HG03025 (cell line): ENCODE data around the gene GPER1.

ENCODE experiments used
- ATAC-seq: cut with Tn5 transposase; IDR thresholded peaks from one replicate; pipeline ENCODE4 v1.9.1; 2021; ENCODE audit warnings: mild to moderate bottlenecking, moderate library complexity; ENCODE audit not compliant: unreplicated experiment, low FRiP score

Gene GPER1

DNA sequence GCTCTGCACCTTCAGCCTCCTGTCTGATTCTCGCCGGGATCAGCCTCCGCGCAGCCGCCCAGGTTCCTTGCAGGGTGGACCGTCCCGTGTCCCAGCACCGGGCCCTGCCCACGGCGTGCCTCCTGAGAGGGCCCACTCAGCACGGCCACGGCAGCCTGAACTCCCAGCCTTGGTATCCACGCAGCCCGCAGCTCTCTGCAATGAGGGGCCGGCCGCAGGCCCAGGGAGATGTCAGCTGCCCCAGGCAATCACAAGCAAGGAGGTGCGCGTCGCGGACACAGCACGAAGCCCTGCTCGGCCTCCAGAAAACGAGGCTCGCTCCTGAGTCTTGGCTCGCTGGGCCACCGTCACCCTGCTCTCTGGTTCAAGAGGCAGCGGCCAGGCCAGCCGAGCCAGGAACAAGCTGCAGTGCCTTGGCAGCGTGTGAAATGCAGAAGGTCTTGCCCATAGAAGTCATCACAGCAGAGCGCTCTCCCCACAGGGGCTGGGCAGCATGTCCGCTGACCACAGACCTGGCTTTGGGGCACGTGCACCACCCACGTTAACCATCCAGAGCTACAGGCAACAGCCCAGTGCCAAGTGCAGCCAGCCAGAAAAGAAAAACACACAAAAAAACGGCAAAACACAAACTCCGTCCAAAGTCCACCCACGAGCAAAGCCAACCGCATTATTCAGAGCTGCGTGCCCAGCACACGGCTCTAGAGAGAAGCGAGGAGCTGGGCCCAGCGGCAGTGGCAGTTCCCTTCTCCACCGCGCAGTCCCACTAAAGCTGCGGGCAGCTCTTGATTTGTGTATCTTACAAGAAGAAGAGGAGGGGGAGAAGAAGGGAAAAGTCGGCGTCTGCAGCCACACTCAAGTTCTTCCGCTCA lies 13.9 kb downstream of the GPER1 start:
- ATAC-seq: no peak

DNA sequence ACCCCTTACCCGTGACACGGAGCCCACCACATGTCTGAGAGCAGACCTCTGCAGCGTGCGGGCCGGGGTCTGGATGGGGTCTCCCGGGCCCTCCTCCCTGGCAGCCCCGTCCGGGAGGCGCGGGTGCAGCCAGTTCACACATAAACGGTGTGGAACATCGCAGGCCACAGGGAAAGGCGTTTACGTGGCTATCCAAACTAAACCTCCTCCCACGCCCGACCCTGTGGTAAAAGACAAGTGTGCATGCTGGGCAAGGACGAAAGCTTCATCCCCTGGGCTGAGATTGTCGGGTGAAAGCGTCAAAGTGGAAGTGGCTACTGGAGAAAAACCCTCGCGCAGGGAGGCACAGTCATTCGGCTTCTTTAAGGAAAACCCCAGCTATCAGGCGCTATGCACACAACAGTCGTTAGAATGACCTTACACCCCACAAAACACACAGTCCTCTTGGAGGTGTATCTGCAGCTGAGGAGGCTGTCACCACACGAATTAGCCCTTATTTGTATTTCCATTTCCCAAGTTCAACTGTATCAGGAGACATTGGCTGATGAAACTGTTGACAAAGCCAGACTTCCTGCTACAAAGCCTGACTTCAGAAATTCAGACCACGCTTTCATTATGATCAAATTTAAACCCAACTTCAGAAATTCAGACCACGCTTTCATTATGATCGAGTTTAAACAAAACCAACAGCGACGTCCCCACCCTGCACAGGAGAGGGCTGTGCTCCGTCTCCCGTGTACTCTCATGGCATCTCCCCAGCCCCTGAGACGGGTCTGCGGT lies 15.3 kb downstream of the GPER1 start:
- no peak for ATAC-seq

DNA sequence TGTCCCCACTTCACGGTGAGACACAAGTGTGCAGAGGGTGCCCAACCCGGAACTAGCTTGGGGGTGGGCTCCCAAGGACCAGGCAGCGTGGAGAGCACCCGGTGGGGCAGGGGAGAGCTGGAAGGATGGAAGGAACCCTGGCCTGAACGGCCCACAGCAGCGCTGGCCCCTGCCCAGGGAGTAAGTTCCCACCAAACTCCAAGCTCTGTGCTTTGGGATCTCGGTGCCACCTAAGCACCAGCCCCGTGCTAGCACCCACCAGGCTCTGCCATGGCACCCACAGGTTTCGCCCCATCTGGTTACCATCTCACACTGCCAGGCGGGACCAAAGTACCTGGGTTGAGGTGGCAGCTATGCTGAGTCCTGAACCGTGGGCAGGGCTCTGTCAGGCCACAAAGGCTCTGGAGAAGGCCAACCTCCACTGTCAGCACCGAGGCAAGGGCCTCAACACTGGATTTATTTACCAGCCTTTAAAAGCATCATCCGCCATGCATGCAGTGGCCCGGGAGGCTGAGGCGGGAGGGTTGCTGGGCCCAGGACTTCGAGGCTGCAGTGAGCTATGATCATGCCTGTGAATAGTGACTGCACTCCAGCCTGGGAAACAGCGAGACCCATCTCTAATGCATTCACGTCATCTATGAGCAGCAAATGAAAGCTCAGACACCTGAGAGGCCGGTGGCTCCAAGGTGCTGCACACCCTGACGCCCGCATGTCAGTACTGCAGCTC lies 16.0 kb downstream of the GPER1 start:
- no peak for ATAC-seq

DNA sequence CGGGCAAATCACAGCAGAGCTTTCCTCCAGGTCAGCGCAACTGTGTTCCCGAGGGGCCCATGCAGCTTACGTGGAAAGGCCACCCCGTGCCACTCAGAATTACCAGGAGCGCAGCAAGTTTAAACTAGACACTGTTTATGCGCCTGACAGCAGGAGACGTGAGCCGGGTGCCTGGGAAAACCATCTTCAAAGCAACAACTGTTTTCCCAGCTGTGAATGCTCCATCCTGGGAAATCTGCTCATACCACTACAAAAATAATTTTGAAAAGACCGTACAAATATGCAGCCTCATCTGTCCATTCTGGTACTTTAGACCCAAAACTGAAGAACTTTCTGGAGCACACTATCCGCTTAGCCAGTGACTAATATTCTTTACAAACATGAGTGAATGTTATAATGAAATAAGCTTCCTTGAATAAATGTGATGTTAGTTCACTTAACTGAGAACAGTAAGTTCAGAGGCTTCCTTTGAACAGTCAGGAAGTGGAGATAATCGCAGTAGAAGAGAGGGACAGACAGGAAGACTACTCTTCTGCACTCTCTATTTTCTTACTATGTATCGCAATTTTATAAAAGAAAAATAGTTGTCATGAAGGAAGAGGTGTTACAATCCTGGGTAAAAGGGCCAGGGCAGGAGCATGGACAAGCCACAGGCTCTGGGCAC lies 16.7 kb downstream of the GPER1 start:
- no peak for ATAC-seq

DNA sequence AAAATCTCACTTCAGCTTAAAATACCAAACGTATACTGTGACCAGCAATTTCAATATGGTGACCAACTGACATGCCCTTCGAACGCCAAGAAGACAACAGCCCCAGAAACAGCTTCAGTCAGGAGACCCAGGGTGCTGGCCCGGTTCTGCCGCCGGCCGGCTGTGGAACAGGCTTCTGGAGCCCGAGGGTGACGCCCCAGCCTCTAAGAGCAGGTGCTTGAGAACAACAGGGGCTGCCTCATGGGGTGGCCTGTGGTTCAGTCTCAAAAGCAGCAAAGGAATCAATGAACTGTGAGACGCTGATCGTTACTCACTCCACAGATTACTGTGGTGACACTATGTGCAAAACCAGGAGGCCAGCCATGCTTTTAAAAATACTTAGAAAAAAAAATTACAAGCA lies 17.3 kb downstream of the GPER1 start:
- ATAC-seq: no peak

DNA sequence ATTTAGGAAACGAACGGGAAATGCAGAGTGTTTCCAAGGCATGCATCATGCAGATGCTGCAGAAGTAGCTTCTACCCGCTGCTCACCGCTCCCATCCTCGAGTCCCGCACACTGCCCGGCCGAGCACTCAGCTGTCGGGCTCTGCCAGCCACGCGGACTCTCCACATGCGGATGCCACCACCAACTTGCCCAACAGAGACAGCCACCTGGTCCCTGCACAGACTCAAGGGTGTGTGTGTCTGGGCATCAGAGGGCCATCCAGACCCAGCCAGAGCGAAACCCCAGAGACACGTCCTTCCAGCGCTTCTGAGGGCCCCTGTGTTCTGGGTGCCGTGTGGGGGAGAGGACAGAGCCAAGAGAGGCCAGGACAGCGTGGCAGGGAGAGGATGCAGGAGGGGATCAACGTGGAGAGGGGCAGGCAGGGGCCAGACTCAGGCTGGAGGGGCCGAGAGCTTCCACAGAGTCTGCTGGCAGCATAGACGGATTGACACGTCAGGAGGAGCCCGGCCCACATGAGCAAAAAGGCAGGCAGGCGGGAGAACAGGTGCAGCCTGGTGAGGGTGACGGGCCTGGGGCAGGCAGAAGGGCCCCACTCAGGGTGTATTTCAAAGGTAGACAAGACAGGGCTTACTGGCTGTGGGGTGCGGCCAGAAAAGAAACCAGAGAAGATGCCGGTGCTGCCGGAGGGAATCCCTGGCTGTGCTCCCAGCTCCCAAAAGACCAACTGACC lies 18.3 kb downstream of the GPER1 start:
- no peak for ATAC-seq

DNA sequence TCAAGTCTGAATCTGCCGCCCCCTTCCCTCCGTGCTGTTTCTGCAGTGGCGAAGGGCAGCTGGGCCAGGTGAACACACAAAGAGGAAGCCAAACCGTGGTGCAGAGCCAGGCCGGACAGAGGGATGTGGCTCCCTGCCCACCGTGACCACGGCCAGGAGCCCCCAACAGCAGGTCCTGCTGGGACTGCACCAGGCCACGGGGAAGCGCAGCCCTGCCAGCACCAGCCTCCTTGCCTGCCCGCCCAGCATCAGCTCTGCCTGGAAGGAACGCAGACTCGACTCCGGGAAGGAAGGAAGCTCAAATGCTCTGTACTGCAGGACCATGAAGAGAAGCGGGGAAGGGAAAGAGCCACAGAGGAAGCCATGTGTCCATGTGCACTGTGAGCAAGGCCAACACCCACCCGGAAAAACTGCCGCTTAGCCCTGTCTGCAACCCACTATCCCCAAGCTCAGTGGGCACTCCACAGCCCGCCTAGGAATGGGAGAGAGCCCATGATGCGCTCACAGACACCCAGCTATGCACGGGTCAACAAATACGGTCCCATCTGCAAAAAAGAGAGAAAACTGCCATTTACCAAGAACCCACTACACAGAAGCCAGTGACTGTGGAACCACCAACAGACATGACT lies 19.0 kb downstream of the GPER1 start:
- ATAC-seq: no peak

DNA sequence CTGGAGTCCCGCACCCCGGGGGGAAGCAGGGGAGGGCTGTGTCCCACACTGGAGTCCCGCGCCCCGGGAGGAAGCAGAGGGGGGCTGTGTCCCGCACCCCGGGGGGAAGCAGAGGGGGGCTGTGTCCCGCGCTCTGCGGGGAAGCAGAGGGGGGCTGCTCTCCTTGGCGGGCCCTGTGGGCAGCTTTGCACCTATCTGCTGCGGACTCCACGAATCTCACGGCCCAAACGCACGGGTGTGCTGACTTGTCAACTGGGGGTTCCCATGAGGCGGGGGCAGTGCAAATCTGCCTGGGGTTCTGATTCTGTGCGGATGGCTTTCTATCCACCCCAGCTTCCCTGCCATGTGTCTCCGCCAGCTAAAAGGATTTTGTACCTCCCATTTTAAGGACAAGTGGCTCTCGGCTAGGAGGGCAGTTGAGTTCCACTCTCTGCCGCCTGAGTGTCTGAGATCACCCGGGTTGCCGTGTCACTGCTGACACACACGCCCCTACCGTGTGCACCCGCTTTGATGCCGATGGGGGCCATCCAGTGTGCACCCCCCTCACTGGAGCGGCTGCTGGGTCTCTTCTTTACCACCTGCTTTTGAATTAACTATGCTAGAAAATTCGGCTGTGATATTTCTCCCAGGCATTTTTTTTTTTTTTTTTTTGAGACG lies 20.5 kb downstream of the GPER1 start:
- no peak for ATAC-seq

DNA sequence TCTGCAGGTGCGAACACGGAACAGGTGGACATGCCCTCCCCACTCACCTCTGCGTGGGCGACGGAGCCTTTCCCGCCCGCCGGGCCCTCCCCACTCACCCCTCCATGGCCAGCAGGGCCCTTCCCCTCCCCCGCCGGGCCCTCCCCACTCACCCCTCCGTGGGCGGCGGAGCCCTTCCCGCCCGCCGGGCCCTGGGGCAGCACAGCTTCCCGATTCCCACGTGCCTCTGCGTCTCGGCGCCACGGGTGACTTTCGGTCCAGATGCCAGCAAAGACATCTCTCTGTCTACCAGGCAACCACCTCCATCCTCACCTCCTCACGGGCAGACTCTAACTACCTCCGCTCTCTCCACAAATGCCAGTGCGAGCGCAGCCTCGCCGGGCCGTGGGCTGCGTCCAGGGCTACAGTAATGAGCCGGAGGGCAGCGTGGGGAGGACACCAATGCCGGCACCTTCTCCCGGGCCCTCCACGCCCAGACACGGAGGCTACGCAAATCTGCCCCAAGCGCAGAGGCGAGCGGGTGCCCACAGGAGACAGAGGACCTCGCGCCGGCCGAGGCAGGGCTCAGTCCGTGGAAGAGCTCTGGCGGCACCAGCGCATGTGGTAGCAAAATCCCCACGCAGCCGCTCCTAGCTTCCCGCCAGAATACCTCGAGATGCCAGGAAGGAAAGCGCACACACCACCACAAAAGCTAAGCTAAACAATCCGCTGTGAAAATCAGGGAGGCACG lies 21.8 kb downstream of the GPER1 start:
- ATAC-seq: no peak

DNA sequence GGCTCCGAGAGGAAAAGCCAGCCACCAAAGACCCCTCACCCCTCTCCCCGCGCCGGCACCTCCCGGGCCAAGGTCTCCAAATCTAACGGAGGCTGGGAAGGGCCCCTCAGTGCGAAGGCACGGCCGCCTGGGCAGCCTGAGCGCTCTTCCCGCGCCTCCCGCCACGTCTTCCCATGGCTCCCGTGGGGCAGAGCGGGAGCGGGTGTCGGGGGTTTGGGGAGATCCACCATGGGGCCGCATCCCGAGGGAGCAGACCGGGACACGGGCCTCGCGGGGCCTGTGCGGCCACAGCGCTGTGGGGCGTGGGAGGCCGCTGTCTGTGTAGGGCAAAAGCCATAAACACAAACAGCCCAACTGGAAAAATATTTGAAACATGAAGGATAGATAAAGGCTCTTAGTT lies 22.4 kb downstream of the GPER1 start:
- no peak for ATAC-seq

DNA sequence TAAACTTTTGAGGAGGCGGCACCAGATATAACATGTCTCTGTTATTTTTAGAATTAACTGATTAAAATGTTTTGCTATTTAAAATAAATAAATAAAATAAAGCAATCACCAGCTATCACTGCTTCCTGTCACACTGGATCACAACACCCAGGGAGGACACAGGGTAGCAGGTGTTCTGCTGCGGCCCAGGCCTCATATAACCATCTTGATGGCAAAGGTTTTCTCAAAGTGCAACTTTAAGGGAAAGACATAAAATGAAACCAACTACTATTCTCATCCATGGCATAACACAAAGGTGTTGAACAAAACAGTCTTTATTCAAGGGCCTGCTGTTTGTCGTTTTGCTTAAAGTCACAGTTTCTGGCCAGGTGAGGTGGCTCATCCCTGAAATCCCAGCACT lies 23.2 kb downstream of the GPER1 start:
- no peak for ATAC-seq

DNA sequence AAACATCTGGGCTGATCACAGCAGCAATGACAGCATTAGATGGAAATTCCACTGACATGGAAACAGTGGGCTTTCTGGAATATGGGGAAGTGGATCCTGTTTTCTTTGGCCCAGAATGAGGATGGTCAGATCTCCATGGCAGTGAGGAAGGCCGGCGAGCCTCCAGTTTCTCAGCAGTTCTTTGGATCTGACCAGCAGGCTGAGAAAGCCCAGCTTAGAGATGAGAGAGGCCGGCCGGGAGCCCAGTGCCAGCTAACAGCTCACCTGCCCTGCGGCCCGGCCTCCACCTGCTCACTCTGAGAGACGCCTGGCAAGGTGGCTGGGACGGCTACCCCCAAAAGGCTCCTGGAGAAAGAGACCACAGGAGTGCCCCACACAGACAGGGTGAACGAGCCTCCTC lies 24.2 kb downstream of the GPER1 start:
- ATAC-seq: no peak

DNA sequence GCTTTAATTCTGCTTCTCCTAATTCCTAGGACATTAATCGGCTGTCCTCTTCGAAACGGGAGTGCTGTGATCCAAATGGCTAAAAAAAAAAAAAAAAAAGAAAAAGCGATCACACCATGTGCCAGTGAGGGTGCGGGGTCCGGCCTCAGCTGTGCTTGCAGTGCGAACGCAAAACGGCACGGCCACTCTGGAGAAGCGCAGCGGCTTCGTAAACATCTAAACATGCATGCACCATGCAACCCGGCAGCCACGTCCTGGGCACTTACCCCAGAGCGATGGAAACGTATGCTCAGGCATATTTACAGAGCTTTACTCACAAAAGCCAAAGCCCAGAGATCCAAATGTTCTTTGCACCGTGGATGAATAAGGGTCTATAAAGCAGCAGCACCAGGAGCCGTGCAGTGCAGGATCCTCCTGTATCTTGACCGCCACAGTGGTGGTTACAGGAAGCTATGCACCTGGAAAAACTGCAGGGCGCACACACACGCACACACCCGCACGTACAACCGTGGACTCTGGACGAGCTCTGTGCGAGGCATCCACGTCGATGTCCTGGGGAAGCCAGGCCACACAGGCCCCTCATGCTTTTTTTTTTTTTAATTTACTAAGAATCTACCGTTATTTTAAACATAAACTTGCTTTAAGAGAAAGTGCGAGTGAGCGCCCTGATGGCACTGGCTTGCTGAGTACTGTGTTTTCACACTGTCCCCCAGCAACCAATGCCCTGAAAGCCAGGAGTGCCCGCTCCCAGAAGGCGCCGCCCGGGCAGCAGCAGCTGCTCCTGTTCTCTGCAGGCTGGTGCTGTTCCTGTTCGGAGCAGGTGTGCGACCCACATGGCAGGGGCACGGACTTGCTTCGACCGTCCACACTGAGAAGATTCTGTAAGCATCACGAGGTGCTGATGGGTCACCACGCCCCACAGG lies 25.0 kb downstream of the GPER1 start:
- no peak for ATAC-seq

DNA sequence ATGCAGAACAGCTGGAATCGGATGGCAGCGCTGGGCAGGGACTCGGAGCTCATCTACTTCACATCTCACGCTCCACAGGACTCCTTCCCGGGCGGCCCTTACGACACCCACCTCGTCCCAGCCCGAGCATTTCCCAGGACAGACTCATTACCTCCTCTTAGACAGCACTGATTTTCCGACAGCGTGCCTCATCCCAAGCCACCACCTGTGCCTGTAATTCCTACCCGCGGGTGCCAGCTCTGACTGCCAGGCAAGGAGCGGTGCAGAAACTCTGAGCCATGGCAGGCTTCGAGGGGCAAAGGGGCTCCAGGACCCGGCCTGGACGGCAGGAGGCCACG lies 25.6 kb downstream of the GPER1 start:
- no peak for ATAC-seq

DNA sequence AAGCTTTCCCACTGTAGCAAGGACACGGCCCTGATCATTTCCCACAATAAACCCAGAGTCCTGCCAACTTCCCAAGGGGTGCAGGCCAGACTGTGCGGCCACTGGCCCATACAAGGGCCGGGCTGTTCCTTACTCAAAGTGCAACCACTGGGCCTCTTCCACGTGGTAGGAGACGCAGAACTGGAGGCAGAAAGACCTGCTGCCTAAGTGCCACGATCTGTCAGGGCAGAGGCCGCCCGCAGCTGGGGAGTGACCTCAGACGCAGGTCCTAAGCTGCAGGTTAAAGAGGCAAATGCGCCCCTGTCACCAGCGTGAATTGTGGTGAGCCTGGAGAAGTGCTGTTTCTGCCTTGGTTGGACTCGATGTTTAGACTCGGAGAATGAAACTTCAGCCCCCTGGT lies 26.2 kb downstream of the GPER1 start:
- ATAC-seq: no peak

DNA sequence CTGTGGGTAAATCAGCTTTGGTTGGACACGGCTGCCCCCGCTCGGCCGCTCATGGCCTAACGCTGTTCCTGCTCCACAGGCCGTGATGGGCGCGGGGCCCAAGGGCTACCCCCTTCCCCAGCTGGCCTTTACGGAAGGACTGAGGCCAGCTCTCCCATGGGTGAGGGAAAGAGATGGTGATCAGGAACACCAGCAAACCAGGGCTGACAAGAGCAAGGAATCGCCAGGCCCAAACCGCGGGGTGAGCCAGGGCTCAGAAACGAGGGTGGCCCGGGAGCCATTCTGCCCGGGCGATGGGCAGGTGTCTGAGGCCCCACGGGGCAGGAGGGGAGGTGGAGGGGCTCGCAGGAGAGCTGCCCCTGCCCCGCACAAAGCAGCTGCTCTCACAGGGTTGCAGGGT lies 26.6 kb downstream of the GPER1 start:
- ATAC-seq: no peak
